ENCODE measurements around the gene NUTF2.

DNA sequence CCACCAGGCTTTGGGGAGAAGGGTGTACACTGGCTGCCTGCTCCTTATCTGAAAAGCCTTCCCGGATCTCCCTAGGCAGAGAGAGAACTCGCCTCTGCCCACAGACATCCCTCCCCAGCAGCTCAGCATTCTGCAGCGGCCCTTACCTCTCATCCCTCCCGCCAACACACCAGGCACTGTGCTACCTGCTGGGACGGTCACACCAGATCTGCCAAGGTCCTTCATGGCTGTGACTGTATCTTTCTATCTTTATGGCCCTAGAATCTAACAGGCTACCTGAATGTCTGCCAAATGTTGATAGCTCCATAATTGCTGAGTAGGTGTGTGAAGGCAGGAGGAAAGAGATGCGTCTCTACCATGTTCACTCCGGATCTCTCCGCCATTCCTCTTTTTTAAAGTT is 32.2 kb upstream of the NUTF2 start:
- TF ChIP-seq, protein P1, sequence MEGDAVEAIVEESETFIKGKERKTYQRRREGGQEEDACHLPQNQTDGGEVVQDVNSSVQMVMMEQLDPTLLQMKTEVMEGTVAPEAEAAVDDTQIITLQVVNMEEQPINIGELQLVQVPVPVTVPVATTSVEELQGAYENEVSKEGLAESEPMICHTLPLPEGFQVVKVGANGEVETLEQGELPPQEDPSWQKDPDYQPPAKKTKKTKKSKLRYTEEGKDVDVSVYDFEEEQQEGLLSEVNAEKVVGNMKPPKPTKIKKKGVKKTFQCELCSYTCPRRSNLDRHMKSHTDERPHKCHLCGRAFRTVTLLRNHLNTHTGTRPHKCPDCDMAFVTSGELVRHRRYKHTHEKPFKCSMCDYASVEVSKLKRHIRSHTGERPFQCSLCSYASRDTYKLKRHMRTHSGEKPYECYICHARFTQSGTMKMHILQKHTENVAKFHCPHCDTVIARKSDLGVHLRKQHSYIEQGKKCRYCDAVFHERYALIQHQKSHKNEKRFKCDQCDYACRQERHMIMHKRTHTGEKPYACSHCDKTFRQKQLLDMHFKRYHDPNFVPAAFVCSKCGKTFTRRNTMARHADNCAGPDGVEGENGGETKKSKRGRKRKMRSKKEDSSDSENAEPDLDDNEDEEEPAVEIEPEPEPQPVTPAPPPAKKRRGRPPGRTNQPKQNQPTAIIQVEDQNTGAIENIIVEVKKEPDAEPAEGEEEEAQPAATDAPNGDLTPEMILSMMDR (IDR thresholded peaks at IDR 0.05) = no peak
- no peak for TF ChIP-seq POLR2A (IDR thresholded peaks at IDR 0.05)

All from Peyer's patch (tissue), 4 donors.